ENCODE measurements around the gene INO80E. TPM values are rescaled to one million over a fixed set of nuclear protein-coding genes. Genes with fewer than 3 reads are reported as not detected.
A peak's percentile ranks its signal among the peaks of the same experiment; 100 is the strongest.
"Not testable (repeated sequence)": the region's sequence is repeated elsewhere in the genome, so short reads cannot be mapped to it uniquely, and the experiment has no call there.

INO80E gene
- polyA plus RNA-seq, 12 donors = 24.0 to 62.2 (median 32.7) TPM; not detected in 1

DNA sequence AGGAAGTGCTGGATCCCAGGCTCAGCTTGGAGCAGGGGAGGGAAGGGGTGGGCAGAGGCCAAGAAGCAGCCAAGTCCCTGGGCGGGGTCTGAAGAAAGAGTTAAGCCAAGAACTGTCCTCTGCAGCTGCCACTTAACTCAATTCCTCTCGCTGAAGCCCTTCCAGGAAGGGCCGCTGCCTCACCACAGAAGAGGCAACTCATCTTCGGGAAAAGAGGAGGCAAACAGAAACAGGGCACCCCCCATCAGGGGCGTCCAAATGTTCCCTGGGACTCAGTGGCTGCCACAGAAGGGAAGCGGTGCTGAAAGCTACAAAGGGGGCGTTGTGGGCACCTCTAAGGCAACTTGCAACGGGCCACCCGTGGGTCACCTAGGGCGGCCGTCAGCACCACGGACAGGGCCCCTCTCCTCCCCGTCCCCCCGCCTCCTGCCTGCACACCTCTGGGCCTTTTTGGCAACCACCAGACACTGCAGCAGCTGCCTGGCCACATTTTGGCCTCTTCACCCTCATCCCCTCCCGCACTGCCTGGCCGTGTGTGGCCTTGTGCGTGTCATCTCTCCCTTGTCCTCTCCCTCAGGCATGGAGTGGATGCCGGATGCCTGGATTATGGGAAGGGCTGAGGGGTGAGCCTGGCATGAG, 32.5 kb downstream of the INO80E start:
- peak; percentile 35 for DNase-seq

DNA sequence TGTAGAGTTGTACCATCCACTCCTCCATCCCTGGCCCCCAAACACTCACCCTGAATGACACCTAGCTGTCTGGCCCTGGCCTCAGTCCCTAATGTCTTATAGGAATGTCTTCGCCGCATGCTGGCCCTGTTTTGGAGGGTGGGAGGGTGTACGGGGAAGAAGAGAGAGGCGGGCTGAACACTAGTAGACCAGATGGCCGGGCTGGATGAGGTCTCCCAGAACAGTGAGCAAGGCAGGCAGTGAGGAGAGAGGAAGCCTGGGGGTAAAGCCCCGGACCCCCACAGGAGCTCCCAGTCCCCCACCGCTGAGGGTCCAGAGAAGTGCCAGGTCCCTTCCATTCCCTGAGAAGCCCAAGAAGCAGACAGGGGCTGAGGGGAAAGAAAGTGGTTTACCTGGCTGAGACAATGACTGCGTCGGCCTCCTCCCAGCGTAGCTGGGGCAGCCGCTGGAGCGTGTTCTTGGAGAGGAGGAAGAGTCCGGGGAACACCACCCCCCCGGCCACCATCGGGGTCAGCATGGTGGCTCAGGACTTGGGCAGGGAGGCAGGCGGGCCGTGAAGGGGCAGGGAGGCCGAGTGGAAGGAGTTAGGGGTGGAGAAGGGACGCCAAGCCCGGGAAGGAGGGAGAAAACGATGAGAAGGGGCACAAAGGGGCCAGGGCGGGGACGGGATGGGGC, 34.1 kb downstream of the INO80E start:
- DNase-seq = no peak

DNA sequence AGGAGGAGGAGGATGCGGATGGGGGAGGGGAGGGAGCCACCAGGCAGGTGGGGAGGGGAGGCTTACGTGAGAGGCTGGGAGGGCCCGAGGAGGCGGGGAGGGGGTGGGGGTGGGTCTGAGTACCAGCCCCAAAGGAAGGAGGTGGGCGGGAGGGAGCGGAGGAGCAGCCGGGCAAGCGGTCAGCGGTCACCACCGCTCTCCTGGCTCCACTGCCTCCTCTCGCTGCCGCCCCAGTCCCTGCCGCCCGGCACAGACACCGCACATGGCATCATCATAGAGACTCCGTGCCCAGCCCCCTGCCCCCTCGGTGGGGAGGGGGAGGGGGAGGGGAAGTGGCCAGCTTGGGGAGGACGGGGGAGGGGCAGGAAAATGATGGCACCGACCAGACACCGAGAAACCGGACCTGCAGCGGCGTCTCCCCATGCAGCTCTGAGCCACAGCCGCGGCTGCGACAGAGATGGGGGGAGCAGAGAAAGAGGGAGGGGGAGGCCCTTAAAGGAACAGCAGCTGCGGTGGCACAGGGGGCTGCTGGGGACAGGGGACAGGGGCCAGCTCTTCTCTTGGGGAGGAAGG, 34.9 kb downstream of the INO80E start, which contains the start of gene TLCD3B:
Gene TLCD3B, minus strand, starts transcription at position 431 of the 573 bp plus-strand sequence. CDS start 744 bp downstream, outside the sequence.
- DNase-seq = no peak

DNA sequence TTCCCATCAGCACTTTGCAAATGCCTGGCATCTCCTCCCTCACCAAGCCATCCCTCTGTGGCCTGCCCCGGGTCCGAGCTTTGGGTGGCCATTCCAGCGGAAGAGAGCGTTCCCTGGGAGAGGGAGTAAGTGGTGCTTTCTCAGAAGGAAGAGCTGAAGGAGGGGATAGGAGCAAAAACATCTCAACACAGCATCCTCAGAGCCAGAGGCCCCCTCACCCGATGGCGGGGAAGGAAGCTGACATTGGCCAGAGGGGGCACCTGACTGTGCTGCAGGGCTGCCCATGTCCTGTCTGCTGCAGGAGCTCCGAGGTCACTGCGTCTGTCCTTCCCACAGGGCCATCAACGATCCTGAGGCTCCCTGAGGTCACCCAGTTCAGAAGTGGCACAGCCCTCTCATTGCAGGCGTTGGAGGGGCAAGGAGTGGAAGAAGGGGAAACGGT, 35.5 kb downstream of the INO80E start:
- no peak for DNase-seq

DNA sequence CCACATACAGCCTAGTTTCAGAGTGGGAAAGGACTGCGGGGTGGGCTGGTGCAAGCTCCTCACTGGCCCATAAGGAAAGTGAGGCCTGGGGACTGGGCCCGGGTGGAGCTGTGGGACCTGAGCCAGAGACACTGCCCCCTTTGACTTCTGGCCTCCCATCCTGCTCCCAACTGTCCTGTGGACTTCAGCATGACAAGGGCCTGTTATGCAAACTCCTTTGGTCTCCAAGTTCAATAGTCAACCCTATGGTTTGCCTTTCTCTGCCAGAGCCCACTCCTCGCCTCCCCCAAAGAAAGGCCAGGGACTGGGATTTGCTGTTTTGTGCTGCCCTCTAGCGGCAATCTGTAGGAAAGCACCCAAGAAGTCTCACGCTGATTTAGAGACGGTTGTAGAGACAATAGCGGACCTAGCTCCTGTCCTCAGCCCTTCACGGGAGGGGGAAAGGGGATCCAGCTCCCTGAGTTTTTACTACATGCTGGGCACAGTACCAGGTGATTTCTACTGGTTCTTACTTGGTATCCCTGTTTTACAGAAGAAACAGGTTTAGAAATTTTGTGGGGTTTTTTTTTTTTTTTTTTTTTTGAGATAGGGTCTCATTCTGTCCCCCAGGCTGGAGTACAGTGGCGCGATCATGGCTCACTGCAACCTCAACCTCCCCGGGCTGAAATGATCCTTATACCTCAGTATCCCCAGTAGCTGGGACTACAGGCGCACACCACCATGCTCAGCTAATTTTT, 36.2 kb downstream of the INO80E start:
- peak; percentile 38 for DNase-seq

DNA sequence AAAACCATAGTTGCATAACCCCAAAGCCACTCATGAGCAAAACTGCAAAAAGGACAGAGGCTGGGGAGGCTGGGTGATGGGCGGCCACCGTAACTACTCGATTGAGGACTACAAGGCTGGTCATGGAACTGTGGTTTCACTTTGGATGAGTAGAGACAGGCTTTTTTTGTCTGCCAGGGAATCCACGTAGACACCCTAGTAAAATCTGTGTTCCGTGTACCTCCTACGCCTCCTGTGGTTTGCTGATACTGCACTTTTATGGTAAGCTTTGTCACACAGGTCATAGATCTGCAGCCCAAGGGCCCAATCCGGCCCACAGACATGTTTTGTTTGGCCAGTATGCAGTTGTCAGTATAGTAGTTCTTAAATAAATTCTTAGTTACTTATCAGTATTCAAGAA, 37.2 kb downstream of the INO80E start:
- DNase-seq = no peak

DNA sequence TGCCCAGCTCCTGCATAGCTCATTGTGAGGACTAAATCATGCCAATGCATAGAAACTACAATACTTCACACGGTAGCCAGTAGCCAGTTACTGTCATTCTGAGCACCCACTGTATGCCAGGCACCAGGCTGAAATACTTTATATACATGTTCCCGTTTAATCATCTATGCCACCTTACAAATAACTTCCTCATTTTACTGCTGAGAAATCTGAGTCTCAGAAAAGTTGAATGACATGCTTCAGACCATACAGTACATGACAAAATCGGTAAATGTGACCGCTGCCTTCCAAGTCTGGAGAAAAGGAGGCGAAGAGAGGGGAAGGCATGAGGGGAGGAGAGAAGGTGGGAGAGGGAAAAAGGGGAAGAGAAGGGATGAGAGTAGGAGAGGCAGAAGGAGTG, 44.2 kb downstream of the INO80E start:
- no peak for DNase-seq

DNA sequence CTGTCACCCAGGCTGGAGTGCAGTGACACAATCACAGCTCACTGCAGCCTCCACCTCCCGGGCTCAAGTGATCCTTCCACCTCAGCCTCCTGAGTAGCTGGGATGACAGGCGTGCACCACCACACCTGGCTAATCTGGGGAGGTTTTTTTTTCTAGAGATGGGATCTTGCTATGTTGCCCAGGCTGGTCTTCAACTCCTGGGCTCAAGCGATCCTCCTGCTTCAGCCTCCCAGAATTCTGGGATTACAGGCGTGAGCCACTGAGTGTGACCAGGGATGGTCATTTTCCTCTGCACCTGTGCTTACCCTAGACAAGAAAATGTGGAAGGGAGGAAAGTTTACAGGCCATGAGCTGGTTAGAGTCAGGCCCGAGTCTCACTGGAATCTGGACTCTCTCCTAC, 44.6 kb downstream of the INO80E start:
- DNase-seq = not testable (repeated sequence)

DNA sequence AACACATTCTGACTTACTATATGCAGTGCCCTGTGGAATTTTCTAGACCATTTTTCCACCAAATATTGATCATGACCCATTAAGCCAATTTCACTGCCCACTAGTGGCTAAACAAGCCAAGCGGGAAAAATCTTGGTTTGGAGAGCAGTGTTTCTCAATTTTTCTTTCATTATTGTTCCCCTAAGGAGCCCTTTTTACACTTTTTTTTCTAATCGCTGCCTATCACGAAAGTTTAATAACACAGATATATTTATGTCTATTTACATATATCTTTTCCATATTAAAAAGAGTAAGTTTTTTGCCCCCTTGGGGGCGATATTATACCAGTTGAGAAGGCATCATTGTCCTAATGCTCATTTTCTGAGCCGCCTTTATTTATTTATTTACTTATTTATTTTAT, 45.8 kb downstream of the INO80E start:
- DNase-seq = peak; percentile 35

DNA sequence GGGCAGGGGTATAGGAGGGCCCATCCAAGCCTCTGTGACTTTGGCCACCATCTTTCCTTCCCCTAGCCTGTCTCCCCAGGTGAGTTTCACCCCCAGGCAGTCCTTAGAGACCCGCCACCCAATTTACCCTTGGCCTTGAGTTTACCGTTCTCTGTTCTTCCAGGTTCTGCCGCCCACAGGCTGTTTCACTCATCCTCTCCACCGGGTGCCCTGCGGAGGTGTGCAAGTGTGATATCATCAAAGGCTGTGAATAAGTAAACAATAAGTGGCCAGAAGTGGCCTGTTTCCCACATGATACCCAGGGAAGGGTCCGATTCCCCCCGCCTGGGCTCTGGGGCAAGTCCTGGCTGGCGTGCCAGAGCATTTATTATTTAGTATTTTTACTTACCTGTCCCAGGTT, 50.1 kb downstream of the INO80E start:
- no peak for DNase-seq

DNA sequence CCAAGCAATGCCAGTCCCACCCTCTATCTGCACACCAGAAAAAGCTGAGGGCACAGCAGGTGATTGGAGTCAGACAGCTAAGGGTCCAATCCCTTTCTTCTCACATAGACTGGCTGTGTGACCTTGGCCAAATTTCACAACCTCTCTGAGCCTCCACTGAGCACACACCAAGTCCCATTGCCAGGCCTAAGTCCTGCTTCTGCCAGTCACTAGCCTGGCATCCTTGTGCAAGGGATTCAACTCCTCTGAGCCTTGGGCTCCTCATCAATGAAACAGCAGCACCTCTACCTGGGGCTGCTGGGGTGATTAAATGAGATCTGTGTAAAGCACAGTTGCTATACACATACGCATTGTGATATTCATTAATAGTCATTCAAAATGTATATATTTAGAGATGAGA, 50.5 kb downstream of the INO80E start:
- DNase-seq = no peak

DNA sequence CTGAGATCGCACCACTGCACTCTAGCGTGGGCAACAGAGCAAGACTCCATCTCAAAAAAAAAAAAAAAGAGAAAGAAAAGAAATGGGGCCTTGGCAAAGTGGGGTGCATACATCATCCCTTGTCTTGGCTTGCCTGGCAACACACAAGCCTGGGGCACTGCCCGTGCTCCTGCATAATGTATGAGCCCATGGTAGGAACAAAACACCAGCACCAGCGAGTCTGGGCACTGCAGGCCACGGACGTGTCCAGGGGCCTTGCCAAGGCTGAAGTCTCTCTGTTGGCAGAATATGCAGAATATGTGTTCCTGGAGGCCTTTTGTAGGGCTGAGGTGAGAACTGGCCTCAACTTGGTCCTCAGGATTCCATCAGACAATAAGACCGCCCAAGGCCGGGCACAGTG, 53.8 kb downstream of the INO80E start:
- DNase-seq = no peak

DNA sequence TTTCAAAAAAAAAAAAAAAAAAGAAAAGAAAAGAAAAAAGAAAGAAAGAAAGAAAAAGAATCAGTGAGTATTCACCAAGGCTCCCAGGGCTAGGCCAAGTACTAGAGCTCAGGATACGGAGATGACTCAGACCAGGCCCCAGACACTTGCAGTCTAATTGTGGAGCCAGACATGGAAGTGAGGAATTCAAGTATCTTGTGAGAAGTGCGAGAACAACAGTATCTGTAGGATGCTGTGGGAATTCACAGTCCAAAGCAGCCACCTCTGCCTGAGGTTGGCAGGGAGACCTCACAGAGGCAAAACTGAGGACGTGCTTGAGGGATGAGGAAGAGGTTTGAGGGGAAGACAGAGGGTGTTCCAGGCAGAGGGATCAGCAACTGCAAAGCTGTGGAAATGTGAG, 55.5 kb downstream of the INO80E start:
- no peak for DNase-seq

DNA sequence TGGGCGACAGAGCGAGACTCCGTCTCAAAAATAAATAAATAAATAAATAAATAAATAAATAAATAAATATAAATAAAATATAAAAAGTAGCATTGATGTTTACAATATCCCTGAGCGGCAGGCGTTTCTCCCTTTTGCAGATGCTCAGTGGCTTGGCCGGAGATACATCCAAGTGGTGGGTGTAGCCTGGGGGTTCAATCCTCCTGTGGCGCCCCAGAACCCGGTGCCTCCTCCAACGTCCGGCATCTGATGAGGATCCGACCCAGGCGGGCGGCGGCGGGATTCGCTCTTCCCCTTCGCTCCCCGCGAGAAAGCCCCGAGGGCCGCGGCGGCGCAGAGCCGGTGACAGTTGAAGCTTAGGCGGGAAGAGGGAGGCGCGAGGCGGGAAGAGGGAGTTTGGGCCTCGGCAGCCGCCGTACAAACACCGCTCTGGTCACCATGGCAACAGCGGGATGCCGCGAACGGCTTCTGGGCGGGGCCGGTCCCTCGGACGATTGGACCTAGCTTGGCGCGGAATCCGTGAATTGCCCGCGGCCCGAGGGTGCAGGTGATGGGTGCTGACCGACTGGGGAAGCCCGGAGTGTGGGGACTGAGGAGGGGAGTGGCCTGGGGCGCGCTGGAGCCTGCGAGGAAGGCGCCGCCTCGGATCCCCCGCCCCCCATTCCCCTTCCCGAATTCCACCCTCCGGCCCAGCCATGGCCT, 56.8 kb downstream of the INO80E start:
- DNase-seq = peak; percentile 93

DNA sequence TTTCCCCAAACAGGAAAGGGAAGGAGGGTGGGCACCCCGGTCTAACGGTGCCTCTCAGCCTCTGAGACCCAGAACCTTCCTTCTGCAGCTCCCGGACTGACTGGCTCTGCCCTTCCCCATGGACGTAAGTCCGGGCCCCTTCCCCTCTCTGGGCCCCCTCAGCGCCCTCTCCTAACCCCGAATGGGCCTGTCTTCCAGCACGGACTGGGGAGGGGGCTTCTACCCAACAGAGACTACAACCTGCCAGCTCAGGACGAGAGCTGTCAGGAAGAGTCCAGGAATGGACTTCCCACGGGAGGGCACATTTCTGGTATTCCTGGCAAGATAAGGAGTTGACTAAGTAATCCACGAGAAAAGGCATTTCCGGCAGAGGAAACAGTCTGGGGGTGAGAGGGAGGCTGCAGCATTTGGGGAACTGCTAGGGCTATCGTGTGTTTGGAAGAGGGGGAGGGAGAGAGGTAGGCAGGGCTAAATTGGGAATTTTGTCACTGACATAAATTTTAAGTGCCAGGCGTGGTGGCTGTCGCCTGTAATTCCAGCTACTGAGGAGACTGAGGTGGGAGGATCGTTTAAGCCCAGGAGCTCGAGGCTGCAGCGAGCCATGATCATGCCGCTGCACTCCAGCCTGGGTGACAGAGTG, 57.5 kb downstream of the INO80E start:
- no peak for DNase-seq

DNA sequence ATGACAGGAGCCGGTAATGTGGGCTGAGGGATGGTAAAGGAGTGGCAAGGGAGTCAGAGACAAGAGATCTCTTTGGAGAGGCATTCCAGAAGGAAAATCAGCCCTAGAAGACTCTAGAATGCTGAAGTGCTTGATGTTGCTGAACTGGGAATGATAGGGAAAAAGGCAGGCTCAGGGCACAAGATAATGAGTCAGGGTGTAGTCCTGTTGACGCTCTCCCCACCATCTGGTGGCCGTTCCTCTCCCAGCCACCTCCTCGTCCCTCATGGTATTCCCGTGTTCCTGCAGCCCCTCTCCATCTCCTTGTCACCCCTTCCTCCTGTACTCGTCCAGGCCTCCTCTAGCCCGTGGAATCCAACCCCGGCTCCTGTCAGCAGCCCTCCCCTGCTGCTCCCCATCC, 58.4 kb downstream of the INO80E start:
- no peak for DNase-seq

DNA sequence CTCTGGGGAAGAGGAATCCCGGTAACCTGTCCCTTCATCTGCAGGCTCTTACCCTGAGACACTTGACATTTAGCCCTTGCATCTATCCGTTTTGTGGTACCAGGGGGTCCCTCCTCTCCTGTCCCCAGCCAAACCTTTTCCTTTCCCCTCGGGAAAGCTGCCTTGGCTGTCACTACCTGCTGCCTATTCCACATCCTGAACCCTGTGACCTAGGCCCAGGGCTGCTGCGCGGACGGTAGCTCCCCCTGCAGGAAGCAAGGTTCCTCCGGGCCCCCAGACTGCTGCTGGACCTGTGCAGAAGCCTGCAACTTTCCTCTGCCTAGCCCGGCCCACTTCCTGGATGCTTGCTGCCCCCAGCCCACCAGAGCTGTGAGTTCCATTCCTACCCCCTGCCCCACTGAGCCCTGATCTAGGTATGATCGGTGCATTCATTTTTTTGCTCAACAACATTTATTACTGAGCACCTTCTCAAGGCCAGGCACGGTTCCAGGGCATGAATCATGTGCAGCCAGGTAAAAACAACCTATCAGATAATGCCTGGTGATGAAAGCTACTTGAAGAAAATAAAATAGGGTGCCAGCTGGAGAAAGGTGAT, 59.0 kb downstream of the INO80E start:
- no peak for DNase-seq
